ENCODE results near the gene CNTD1. TPM values are rescaled to one million over a fixed set of nuclear protein-coding genes. Genes with fewer than 3 reads are reported as not detected.

CNTD1 gene
- total RNA-seq, 1 donor from 2014 or later: not detected

DNA sequence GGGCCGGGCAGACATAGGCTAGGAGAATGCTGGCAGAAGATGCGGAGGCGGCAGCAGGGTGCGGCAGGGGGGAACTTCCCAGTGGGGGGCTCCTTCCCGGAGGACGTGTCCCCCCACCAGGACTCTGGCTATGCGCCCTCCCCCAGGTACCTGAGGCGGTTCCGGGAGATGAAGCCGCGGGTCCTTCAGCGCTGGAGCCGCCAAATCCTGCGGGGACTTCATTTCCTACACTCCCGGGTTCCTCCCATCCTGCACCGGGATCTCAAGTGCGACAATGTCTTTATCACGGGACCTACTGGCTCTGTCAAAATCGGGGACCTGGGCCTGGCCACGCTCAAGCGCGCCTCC, 14.9 kb upstream of the CNTD1 start:
- no peaks in the 10 kb centered on the region for H3K27me3 Mint-ChIP-seq (ENCODE audit: low read depth, unreplicated experiment)
- peak overlapping the region; percentile 3 for H3K9ac ChIP-seq (ENCODE audit: low read length)
- H3K27me3 ChIP-seq (ENCODE audit: insufficient read depth, low read length): no peaks in the 10 kb centered on the region
- peak overlapping the region; percentile 96 for H3K4me2 ChIP-seq (ENCODE audit: low read length)
- peak overlapping the region; percentile 56 for H3K27ac Mint-ChIP-seq (ENCODE audit: unreplicated experiment)
- H3K4me1 ChIP-seq (ENCODE audit: insufficient read depth, low read length): peaks cover 43% of the 10 kb centered on the region
- FAIRE-seq (no peak), DNase-seq (ENCODE audit: low read depth) (no peak)
- TF ChIP-seq, protein P1, sequence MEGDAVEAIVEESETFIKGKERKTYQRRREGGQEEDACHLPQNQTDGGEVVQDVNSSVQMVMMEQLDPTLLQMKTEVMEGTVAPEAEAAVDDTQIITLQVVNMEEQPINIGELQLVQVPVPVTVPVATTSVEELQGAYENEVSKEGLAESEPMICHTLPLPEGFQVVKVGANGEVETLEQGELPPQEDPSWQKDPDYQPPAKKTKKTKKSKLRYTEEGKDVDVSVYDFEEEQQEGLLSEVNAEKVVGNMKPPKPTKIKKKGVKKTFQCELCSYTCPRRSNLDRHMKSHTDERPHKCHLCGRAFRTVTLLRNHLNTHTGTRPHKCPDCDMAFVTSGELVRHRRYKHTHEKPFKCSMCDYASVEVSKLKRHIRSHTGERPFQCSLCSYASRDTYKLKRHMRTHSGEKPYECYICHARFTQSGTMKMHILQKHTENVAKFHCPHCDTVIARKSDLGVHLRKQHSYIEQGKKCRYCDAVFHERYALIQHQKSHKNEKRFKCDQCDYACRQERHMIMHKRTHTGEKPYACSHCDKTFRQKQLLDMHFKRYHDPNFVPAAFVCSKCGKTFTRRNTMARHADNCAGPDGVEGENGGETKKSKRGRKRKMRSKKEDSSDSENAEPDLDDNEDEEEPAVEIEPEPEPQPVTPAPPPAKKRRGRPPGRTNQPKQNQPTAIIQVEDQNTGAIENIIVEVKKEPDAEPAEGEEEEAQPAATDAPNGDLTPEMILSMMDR (IDR thresholded peaks at IDR 0.05; ENCODE audit: insufficient read depth, low read depth, low read length): no peak
- TF ChIP-seq EZH2 (IDR thresholded peaks at IDR 0.05; ENCODE audit: insufficient read depth, low read length): no peak
- peaks cover 47% of the 10 kb centered on the region for H3K79me2 ChIP-seq (ENCODE audit: insufficient read depth, low read length)
- H3K36me3 Mint-ChIP-seq (ENCODE audit: low read depth, unreplicated experiment): peaks cover 17% of the 10 kb centered on the region
- peaks cover 26% of the 10 kb centered on the region for H3K4me1 Mint-ChIP-seq (ENCODE audit: low read depth, unreplicated experiment)
- peaks cover 63% of the 10 kb centered on the region for H4K20me1 ChIP-seq (ENCODE audit: insufficient read depth, low read length)
- H3K9me3 ChIP-seq (ENCODE audit: insufficient read depth, low read depth, low read length): no peaks in the 10 kb centered on the region
- peak overlapping the region; percentile 85 for H3K4me3 ChIP-seq (ENCODE audit: insufficient read depth, low read depth, low read length)
- no peaks in the 10 kb centered on the region for H3K9me3 Mint-ChIP-seq (ENCODE audit: unreplicated experiment)
- no peak overlapping the region for H2AFZ ChIP-seq (ENCODE audit: low read depth, low read length)
- H3K36me3 ChIP-seq (ENCODE audit: insufficient read depth, low read length): peaks cover 18% of the 10 kb centered on the region
- H3K4me3 Mint-ChIP-seq (ENCODE audit: unreplicated experiment): peak overlapping the region; percentile 79
- H3K27ac ChIP-seq (ENCODE audit: low read depth, low read length): no peak overlapping the region

DNA sequence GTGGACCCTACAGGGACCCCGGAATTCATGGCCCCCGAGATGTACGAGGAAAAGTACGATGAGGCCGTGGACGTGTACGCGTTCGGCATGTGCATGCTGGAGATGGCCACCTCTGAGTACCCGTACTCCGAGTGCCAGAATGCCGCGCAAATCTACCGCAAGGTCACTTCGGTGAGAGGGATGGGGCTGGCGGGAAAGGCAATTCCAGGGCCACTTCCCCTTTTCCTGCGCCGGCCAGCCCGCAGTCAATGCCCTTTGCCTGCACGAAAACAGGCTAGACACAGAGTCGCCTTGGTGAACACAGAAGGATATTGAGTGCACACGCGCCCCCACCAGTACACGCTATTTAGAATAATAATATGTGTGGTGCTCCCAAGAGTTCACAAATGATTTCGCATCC, 14.3 kb upstream of the CNTD1 start:
- FAIRE-seq: no peak
- peaks cover 23% of the 10 kb centered on the region for H3K4me1 Mint-ChIP-seq (ENCODE audit: low read depth, unreplicated experiment)
- no peak for TF ChIP-seq EZH2 (IDR thresholded peaks at IDR 0.05; ENCODE audit: insufficient read depth, low read length)
- TF ChIP-seq, protein P1 (IDR thresholded peaks at IDR 0.05; ENCODE audit: insufficient read depth, low read depth, low read length): no peak
- no peaks in the 10 kb centered on the region for H3K27me3 Mint-ChIP-seq (ENCODE audit: low read depth, unreplicated experiment)
- peak overlapping the region; percentile 3 for H3K9ac ChIP-seq (ENCODE audit: low read length)
- no peaks in the 10 kb centered on the region for H3K9me3 Mint-ChIP-seq (ENCODE audit: unreplicated experiment)
- H3K36me3 ChIP-seq (ENCODE audit: insufficient read depth, low read length): peaks cover 16% of the 10 kb centered on the region
- H3K79me2 ChIP-seq (ENCODE audit: insufficient read depth, low read length): peaks cover 47% of the 10 kb centered on the region
- H3K27ac Mint-ChIP-seq (ENCODE audit: unreplicated experiment): no peak overlapping the region
- DNase-seq (ENCODE audit: low read depth): no peak
- no peak overlapping the region for H2AFZ ChIP-seq (ENCODE audit: low read depth, low read length)
- peak overlapping the region; percentile 96 for H3K4me2 ChIP-seq (ENCODE audit: low read length)
- H3K4me1 ChIP-seq (ENCODE audit: insufficient read depth, low read length): peaks cover 42% of the 10 kb centered on the region
- no peaks in the 10 kb centered on the region for H3K27me3 ChIP-seq (ENCODE audit: insufficient read depth, low read length)
- no peak overlapping the region for H3K27ac ChIP-seq (ENCODE audit: low read depth, low read length)
- peak overlapping the region; percentile 85 for H3K4me3 ChIP-seq (ENCODE audit: insufficient read depth, low read depth, low read length)
- peaks cover 67% of the 10 kb centered on the region for H4K20me1 ChIP-seq (ENCODE audit: insufficient read depth, low read length)
- H3K36me3 Mint-ChIP-seq (ENCODE audit: low read depth, unreplicated experiment): peaks cover 22% of the 10 kb centered on the region
- H3K9me3 ChIP-seq (ENCODE audit: insufficient read depth, low read depth, low read length): no peaks in the 10 kb centered on the region
- no peak overlapping the region for H3K4me3 Mint-ChIP-seq (ENCODE audit: unreplicated experiment)

DNA sequence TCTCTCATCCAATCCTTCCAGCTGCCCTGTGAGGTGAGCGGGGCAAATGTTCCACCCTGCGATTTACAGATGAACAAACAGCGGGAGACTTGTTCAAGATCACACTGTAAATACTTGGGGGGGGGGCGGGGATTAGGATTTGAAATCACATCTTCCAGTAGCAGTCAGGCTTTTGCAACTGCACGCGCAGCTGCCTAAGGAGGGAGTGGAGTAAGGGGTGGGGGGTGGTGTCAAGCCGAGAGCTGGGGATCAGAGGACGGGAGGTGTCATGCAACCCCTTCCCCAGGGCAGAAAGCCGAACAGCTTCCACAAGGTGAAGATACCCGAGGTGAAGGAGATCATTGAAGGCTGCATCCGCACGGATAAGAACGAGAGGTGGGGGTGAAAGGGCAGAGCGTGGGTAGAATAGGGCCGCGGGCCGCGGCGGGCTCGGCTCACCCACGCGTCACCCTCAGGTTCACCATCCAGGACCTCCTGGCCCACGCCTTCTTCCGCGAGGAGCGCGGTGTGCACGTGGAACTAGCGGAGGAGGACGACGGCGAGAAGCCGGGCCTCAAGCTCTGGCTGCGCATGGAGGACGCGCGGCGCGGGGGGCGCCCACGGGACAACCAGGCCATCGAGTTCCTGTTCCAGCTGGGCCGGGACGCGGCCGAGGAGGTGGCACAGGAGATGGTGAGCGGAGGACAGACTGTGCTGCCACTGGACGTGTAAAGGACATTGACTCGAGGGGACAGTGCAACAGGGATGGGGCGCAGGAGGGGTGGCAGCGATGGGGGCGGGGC, 13.7 kb upstream of the CNTD1 start:
- H3K36me3 Mint-ChIP-seq (ENCODE audit: low read depth, unreplicated experiment): peaks cover 22% of the 10 kb centered on the region
- H3K9me3 ChIP-seq (ENCODE audit: insufficient read depth, low read depth, low read length): no peaks in the 10 kb centered on the region
- no peaks in the 10 kb centered on the region for H3K27me3 ChIP-seq (ENCODE audit: insufficient read depth, low read length)
- H3K79me2 ChIP-seq (ENCODE audit: insufficient read depth, low read length): peaks cover 47% of the 10 kb centered on the region
- no peak overlapping the region for H2AFZ ChIP-seq (ENCODE audit: low read depth, low read length)
- DNase-seq (ENCODE audit: low read depth) (no peak), FAIRE-seq (no peak)
- peaks cover 14% of the 10 kb centered on the region for H3K36me3 ChIP-seq (ENCODE audit: insufficient read depth, low read length)
- H3K4me3 Mint-ChIP-seq (ENCODE audit: unreplicated experiment): no peak overlapping the region
- no peak overlapping the region for H3K27ac Mint-ChIP-seq (ENCODE audit: unreplicated experiment)
- H4K20me1 ChIP-seq (ENCODE audit: insufficient read depth, low read length): peaks cover 67% of the 10 kb centered on the region
- TF ChIP-seq EZH2 (IDR thresholded peaks at IDR 0.05; ENCODE audit: insufficient read depth, low read length): no peak
- TF ChIP-seq, protein P1 (IDR thresholded peaks at IDR 0.05; ENCODE audit: insufficient read depth, low read depth, low read length): no peak
- no peaks in the 10 kb centered on the region for H3K9me3 Mint-ChIP-seq (ENCODE audit: unreplicated experiment)
- H3K9ac ChIP-seq (ENCODE audit: low read length): no peak overlapping the region
- H3K4me1 Mint-ChIP-seq (ENCODE audit: low read depth, unreplicated experiment): peaks cover 17% of the 10 kb centered on the region
- no peak overlapping the region for H3K27ac ChIP-seq (ENCODE audit: low read depth, low read length)
- no peaks in the 10 kb centered on the region for H3K27me3 Mint-ChIP-seq (ENCODE audit: low read depth, unreplicated experiment)
- peak overlapping the region; percentile 96 for H3K4me2 ChIP-seq (ENCODE audit: low read length)
- peak overlapping the region; percentile 85 for H3K4me3 ChIP-seq (ENCODE audit: insufficient read depth, low read depth, low read length)
- peaks cover 36% of the 10 kb centered on the region for H3K4me1 ChIP-seq (ENCODE audit: insufficient read depth, low read length)
